ENCODE measurements around the gene BSN.

BSN gene

DNA sequence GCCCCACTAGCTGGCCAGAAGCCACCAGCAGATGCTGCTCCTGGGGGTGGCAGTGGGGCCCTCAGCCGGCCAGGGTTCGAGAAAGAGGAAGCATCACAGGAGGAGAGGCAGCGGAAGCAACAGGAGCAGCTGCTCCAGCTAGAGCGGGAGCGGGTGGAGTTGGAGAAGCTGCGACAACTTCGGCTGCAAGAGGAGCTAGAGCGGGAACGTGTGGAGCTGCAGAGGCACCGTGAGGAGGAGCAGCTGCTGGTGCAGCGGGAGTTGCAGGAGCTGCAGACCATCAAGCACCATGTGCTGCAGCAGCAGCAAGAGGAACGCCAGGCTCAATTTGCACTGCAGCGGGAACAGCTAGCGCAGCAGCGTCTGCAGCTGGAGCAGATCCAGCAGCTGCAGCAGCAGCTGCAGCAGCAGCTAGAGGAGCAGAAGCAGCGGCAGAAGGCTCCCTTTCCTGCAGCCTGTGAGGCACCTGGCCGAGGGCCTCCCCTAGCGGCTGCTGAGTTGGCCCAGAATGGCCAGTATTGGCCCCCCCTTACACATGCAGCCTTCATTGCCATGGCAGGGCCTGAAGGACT, 102.3 kb downstream of the BSN start:
- no peak for DNase-seq (ENCODE audit: low read depth)
- H3K9ac ChIP-seq (ENCODE audit: low read length) = no peak overlapping the region
- no peaks in the 10 kb centered on the region for H3K9me3 ChIP-seq (ENCODE audit: control insufficient read depth, low read length)
- H3K4me1 ChIP-seq (ENCODE audit: control insufficient read depth, insufficient read depth, low read length) = no peaks in the 10 kb centered on the region
- no peaks in the 10 kb centered on the region for H3K36me3 ChIP-seq (ENCODE audit: control insufficient read depth, insufficient read depth, low read length, severe bottlenecking)
- H3K4me3 ChIP-seq (ENCODE audit: low read length) = no peak overlapping the region
- peaks cover 55% of the 10 kb centered on the region for H3K27me3 ChIP-seq (replicated peaks; ENCODE audit: control insufficient read depth, insufficient read depth, low read length)

DNA sequence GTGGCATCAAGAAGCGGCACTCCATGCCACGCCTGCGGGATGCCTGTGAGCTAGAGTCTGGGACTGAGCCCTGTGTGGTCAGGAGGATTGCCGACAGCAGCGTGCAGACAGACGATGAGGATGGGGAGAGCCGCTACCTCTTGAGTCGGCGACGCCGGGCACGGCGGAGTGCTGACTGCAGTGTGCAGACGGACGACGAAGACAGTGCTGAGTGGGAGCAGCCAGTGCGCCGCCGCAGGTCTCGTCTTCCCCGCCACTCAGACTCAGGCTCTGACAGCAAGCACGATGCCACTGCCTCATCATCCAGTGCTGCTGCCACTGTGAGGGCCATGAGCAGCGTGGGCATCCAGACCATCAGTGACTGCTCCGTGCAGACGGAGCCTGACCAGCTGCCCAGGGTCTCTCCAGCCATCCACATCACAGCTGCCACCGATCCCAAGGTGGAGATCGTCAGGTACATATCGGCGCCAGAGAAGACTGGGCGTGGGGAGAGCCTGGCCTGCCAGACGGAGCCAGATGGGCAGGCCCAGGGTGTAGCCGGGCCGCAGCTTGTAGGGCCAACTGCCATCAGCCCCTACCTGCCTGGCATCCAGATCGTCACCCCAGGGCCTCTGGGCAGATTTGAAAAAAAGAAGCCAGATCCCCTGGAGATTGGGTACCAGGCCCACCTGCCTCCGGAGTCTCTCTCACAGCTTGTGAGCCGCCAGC, 103.1 kb downstream of the BSN start:
- DNase-seq (ENCODE audit: low read depth) = no peak
- Histone ChIP-seq H3K9me3 (ENCODE audit: control insufficient read depth, low read length) (no peaks in the 10 kb centered on the region), H3K9ac (ENCODE audit: low read length) (no peak overlapping the region), H3K27me3 (replicated peaks; ENCODE audit: control insufficient read depth, insufficient read depth, low read length) (peaks cover 57% of the 10 kb centered on the region), H3K36me3 (ENCODE audit: control insufficient read depth, insufficient read depth, low read length, severe bottlenecking) (no peaks in the 10 kb centered on the region), H3K4me3 (ENCODE audit: low read length) (no peak overlapping the region), H3K4me1 (ENCODE audit: control insufficient read depth, insufficient read depth, low read length) (no peaks in the 10 kb centered on the region)

DNA sequence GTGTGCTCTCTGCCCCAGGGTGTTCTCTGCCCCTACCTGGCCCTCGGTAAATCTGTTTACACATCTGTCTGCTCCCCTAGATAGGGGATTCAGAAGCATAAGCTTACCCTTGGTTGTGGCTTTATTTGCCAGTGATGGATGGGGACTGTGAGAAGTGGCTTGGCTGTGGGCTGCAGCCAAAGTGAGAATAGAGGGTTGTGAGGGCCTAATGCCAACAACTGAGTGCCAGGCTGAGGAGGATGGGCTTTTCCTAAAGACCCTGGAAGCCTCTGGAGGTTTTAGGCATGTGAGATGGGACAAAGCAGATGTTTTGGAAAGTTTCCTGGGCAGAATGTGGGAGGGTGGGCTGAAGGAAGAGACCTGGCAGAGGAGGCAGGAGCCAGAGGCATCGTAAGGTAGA, 104.4 kb downstream of the BSN start:
- no peak overlapping the region for H3K4me3 ChIP-seq (ENCODE audit: low read length)
- no peaks in the 10 kb centered on the region for H3K9me3 ChIP-seq (ENCODE audit: control insufficient read depth, low read length)
- H3K27me3 ChIP-seq (replicated peaks; ENCODE audit: control insufficient read depth, insufficient read depth, low read length) = peaks cover 62% of the 10 kb centered on the region
- no peaks in the 10 kb centered on the region for H3K4me1 ChIP-seq (ENCODE audit: control insufficient read depth, insufficient read depth, low read length)
- no peaks in the 10 kb centered on the region for H3K36me3 ChIP-seq (ENCODE audit: control insufficient read depth, insufficient read depth, low read length, severe bottlenecking)
- DNase-seq (ENCODE audit: low read depth) = no peak
- no peak overlapping the region for H3K9ac ChIP-seq (ENCODE audit: low read length)

DNA sequence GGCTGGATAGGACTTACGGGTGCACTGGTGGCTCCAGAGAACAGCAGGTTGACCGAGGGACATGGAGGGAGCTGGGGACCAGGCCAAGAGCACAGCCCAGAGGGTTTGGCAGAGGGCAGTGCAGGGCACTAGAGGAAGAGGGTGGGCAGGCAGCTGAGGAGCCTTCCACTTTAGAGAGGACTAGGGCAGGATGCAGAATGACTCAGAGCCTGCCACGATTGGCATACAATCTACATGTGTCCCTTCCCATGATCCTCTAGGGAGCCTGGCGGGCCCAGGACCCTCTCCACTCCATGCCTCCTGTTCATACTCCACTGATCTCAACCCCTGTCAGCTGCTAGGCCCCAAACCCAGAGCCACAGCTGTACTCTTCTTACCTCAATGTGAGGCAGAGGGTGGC, 105.5 kb downstream of the BSN start:
- no peaks in the 10 kb centered on the region for H3K4me1 ChIP-seq (ENCODE audit: control insufficient read depth, insufficient read depth, low read length)
- no peaks in the 10 kb centered on the region for H3K9me3 ChIP-seq (ENCODE audit: control insufficient read depth, low read length)
- H3K9ac ChIP-seq (ENCODE audit: low read length) = no peak overlapping the region
- no peak overlapping the region for H3K4me3 ChIP-seq (ENCODE audit: low read length)
- peaks cover 57% of the 10 kb centered on the region for H3K27me3 ChIP-seq (replicated peaks; ENCODE audit: control insufficient read depth, insufficient read depth, low read length)
- DNase-seq (ENCODE audit: low read depth) = no peak
- H3K36me3 ChIP-seq (ENCODE audit: control insufficient read depth, insufficient read depth, low read length, severe bottlenecking) = no peaks in the 10 kb centered on the region

DNA sequence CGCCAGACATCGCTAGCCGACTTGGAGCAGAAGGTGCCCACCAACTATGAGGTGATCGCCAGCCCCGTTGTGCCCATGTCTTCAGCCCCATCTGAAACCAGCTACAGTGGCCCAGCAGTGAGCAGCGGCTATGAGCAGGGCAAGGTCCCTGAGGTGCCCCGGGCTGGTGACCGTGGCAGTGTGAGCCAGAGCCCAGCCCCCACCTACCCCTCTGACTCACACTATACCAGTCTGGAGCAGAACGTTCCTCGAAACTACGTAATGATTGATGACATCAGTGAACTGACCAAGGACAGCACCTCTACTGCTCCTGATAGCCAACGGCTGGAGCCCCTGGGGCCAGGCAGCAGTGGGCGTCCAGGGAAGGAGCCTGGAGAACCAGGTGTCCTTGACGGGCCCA, 107.0 kb downstream of the BSN start:
- peaks cover 44% of the 10 kb centered on the region for H3K27me3 ChIP-seq (replicated peaks; ENCODE audit: control insufficient read depth, insufficient read depth, low read length)
- no peaks in the 10 kb centered on the region for H3K4me1 ChIP-seq (ENCODE audit: control insufficient read depth, insufficient read depth, low read length)
- no peaks in the 10 kb centered on the region for H3K36me3 ChIP-seq (ENCODE audit: control insufficient read depth, insufficient read depth, low read length, severe bottlenecking)
- no peak for DNase-seq (ENCODE audit: low read depth)
- no peak overlapping the region for H3K9ac ChIP-seq (ENCODE audit: low read length)
- H3K9me3 ChIP-seq (ENCODE audit: control insufficient read depth, low read length) = no peaks in the 10 kb centered on the region
- no peak overlapping the region for H3K4me3 ChIP-seq (ENCODE audit: low read length)

DNA sequence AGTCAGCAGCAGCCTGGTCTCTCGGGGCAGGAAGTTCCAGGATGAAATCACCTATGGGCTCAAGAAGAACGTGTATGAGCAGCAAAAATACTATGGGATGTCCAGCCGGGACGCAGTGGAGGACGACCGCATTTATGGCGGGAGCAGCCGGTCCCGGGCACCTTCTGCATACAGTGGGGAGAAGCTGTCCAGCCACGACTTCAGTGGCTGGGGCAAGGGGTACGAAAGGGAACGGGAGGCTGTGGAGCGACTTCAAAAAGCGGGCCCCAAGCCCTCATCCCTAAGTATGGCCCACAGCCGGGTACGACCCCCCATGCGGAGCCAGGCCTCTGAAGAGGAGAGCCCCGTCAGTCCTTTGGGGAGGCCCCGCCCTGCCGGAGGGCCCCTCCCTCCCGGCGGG, 107.7 kb downstream of the BSN start:
- H3K36me3 ChIP-seq (ENCODE audit: control insufficient read depth, insufficient read depth, low read length, severe bottlenecking) = no peaks in the 10 kb centered on the region
- no peak for DNase-seq (ENCODE audit: low read depth)
- H3K27me3 ChIP-seq (replicated peaks; ENCODE audit: control insufficient read depth, insufficient read depth, low read length) = peaks cover 39% of the 10 kb centered on the region
- peaks cover 3% of the 10 kb centered on the region for H3K4me1 ChIP-seq (ENCODE audit: control insufficient read depth, insufficient read depth, low read length)
- H3K9me3 ChIP-seq (ENCODE audit: control insufficient read depth, low read length) = no peaks in the 10 kb centered on the region
- H3K4me3 ChIP-seq (ENCODE audit: low read length) = no peak overlapping the region
- H3K9ac ChIP-seq (ENCODE audit: low read length) = no peak overlapping the region

DNA sequence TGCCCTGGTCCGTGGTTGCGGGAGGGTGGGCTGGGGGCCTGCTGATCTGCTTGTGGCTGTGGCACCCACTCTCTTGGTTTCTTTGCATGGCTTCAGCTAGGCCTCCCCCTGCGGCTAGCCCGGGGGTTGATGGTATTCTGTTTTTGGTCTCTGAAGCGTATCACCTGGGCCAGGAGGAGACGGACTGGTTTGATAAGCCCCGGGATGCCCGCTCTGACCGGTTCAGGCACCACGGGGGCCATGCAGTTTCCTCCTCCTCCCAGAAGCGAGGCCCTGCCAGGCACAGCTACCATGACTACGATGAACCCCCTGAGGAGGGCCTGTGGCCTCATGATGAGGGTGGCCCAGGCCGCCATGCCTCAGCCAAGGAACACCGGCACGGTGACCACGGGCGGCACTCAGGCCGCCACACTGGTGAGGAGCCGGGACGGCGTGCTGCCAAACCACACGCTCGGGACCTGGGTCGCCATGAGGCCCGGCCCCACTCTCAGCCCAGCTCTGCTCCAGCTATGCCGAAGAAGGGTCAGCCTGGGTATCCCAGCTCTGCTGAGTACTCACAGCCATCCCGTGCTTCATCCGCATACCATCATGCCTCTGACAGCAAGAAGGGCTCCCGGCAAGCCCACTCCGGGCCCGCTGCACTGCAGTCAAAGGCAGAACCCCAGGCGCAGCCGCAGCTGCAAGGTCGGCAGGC, 108.6 kb downstream of the BSN start:
- H3K9ac ChIP-seq (ENCODE audit: low read length) = no peak overlapping the region
- no peaks in the 10 kb centered on the region for H3K36me3 ChIP-seq (ENCODE audit: control insufficient read depth, insufficient read depth, low read length, severe bottlenecking)
- H3K4me1 ChIP-seq (ENCODE audit: control insufficient read depth, insufficient read depth, low read length) = peaks cover 5% of the 10 kb centered on the region
- no peak for DNase-seq (ENCODE audit: low read depth)
- no peaks in the 10 kb centered on the region for H3K9me3 ChIP-seq (ENCODE audit: control insufficient read depth, low read length)
- no peak overlapping the region for H3K4me3 ChIP-seq (ENCODE audit: low read length)
- H3K27me3 ChIP-seq (replicated peaks; ENCODE audit: control insufficient read depth, insufficient read depth, low read length) = peaks cover 37% of the 10 kb centered on the region

DNA sequence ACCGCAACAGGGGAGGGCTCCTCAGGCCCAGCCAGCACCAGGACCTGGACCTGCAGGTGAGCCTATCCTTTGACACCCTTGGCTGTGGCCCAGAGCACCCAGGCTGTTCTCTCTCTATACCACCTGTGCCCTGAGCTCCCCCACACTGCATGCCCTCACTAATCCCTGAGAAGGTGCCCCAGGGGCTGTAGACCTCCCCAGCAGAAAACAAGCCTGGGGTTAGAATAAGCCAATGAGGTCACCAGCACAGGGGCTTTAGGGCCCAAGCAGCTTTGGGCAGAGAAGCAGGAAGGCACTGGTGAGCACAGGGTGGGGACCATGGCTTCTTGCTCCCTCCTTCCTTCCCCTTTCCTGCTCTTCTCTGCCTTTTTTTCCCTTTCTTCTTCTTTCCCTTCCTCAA, 109.6 kb downstream of the BSN start:
- Histone ChIP-seq H3K9ac (ENCODE audit: low read length) (no peak overlapping the region), H3K4me1 (ENCODE audit: control insufficient read depth, insufficient read depth, low read length) (peaks cover 13% of the 10 kb centered on the region), H3K9me3 (ENCODE audit: control insufficient read depth, low read length) (no peaks in the 10 kb centered on the region), H3K36me3 (ENCODE audit: control insufficient read depth, insufficient read depth, low read length, severe bottlenecking) (no peaks in the 10 kb centered on the region), H3K4me3 (ENCODE audit: low read length) (no peak overlapping the region), H3K27me3 (replicated peaks; ENCODE audit: control insufficient read depth, insufficient read depth, low read length) (peaks cover 29% of the 10 kb centered on the region)
- no peak for DNase-seq (ENCODE audit: low read depth)

DNA sequence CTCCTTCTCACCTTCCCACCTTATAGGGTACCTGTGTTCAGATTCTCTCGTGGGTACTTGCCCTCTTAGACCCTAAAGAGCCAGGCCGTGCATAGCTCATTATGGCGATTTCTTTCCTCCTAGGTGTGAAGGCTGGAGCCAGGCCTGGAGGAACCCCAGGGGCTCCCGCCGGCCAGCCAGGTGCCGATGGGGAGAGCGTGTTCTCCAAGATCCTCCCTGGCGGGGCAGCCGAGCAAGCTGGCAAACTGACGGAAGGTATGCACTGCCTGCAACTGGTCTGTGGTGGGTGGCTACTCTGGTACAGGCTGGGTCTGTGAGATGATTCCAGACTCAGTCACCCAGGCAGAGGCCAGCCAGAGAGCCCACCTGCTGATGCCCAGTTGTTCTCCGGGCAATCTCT, 110.0 kb downstream of the BSN start:
- H3K27me3 ChIP-seq (replicated peaks; ENCODE audit: control insufficient read depth, insufficient read depth, low read length) = peaks cover 25% of the 10 kb centered on the region
- peaks cover 18% of the 10 kb centered on the region for H3K4me1 ChIP-seq (ENCODE audit: control insufficient read depth, insufficient read depth, low read length)
- no peaks in the 10 kb centered on the region for H3K36me3 ChIP-seq (ENCODE audit: control insufficient read depth, insufficient read depth, low read length, severe bottlenecking)
- H3K9ac ChIP-seq (ENCODE audit: low read length) = no peak overlapping the region
- no peak overlapping the region for H3K4me3 ChIP-seq (ENCODE audit: low read length)
- no peaks in the 10 kb centered on the region for H3K9me3 ChIP-seq (ENCODE audit: control insufficient read depth, low read length)
- DNase-seq (ENCODE audit: low read depth) = no peak

DNA sequence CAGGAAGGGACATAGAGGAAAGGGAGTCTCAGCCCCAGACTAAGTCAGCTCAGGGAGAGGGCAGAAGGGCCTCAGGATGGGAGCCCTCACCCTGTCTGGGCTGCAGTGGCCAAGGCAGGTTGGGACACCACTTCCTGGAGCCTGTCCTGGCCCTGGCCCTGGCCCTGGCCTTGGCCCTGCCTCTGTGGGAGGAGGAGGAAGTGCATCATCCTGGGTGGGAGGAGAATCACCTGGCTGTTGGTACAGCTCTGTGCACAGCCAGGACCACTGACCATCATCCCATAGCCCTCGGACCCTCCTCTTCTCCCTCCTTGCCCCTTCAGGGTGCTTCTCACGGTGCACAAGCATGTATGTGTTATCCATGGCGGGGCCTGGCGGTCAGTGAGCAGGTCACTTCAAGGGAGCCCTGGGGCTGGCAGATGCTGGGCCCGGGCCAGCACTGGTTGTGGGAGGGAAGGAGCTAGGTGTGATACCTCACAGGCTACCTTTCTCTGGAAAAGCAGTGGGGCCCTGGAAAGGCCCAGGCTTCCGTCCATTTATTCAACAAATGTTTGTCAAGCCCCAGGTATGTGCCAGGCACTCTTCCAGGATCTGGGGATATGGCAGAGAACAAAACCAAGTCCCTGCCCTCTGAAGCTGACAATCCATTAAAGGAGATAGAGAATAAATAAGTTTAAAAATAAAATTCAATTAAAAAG, 111.7 kb downstream of the BSN start:
- Histone ChIP-seq H3K9ac (ENCODE audit: low read length) (no peak overlapping the region), H3K27me3 (replicated peaks; ENCODE audit: control insufficient read depth, insufficient read depth, low read length) (peaks cover 18% of the 10 kb centered on the region), H3K36me3 (ENCODE audit: control insufficient read depth, insufficient read depth, low read length, severe bottlenecking) (no peaks in the 10 kb centered on the region), H3K4me3 (ENCODE audit: low read length) (no peak overlapping the region), H3K9me3 (ENCODE audit: control insufficient read depth, low read length) (no peaks in the 10 kb centered on the region), H3K4me1 (ENCODE audit: control insufficient read depth, insufficient read depth, low read length) (peaks cover 23% of the 10 kb centered on the region)
- no peak for DNase-seq (ENCODE audit: low read depth)

DNA sequence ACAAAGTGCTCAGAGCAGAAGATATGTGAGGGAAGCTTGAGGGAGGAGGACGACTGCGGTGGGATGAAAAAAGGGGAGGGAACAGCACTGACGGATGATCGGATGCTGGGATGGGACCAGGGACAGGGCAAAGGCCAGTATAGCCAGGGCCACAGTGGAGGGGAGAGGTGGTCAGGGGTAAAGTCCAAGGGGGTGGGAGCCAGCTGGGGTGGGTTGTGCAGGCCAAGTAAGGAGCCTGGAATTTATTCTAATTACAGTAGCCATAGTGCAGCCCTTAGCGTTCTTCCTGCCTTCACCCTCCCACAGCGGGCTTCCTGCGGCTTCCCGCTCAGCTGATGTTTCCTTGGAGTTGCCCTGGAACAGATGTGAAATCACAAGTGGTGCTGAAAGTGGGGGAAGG, 112.3 kb downstream of the BSN start:
- peaks cover 23% of the 10 kb centered on the region for H3K4me1 ChIP-seq (ENCODE audit: control insufficient read depth, insufficient read depth, low read length)
- H3K9me3 ChIP-seq (ENCODE audit: control insufficient read depth, low read length) = no peaks in the 10 kb centered on the region
- H3K27me3 ChIP-seq (replicated peaks; ENCODE audit: control insufficient read depth, insufficient read depth, low read length) = peaks cover 18% of the 10 kb centered on the region
- no peak overlapping the region for H3K9ac ChIP-seq (ENCODE audit: low read length)
- H3K36me3 ChIP-seq (ENCODE audit: control insufficient read depth, insufficient read depth, low read length, severe bottlenecking) = no peaks in the 10 kb centered on the region
- DNase-seq (ENCODE audit: low read depth) = no peak
- H3K4me3 ChIP-seq (ENCODE audit: low read length) = no peak overlapping the region

Data from adipocyte (in vitro differentiated cells).